ENCODE data around the gene CADM2. TPM values are rescaled to one million over a fixed set of nuclear protein-coding genes. Genes with fewer than 3 reads are reported as not detected.

CADM2 gene
- total RNA-seq, 1 donor from 2014 or later = 4.0 TPM

DNA sequence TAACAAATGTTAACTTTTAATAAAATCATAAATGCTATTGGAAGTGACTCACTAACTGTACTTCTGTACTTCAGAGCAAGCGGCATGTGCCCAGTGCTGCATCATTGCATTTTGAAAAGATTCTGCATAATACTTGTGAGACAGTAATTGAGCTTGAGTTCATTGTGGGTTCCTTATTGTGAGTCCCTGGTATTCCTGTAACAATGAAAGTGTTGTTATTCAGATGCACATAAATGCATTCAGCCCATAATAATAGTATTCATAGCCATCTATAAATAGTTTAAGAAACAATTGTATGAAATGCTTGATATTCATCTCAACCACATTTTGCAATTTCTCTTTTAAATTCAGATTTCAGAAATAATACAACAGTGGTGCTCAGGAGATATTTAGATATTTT, 976.4 kb downstream of the CADM2 start:
- Mint-ChIP-seq H3K4me1 (ENCODE audit: unreplicated experiment) (peaks cover 4% of the 10 kb centered on the region), H3K4me3 (no peak overlapping the region), H3K27ac (no peak overlapping the region), H3K9me3 (no peaks in the 10 kb centered on the region), H3K36me3 (no peaks in the 10 kb centered on the region), H3K27me3 (no peaks in the 10 kb centered on the region)
- no peak for DNase-seq (ENCODE audit: extremely low spot score, unreplicated experiment)
- TF ChIP-seq, protein P1, sequence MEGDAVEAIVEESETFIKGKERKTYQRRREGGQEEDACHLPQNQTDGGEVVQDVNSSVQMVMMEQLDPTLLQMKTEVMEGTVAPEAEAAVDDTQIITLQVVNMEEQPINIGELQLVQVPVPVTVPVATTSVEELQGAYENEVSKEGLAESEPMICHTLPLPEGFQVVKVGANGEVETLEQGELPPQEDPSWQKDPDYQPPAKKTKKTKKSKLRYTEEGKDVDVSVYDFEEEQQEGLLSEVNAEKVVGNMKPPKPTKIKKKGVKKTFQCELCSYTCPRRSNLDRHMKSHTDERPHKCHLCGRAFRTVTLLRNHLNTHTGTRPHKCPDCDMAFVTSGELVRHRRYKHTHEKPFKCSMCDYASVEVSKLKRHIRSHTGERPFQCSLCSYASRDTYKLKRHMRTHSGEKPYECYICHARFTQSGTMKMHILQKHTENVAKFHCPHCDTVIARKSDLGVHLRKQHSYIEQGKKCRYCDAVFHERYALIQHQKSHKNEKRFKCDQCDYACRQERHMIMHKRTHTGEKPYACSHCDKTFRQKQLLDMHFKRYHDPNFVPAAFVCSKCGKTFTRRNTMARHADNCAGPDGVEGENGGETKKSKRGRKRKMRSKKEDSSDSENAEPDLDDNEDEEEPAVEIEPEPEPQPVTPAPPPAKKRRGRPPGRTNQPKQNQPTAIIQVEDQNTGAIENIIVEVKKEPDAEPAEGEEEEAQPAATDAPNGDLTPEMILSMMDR (conservative IDR thresholded peaks at IDR 0.05) = no peak

DNA sequence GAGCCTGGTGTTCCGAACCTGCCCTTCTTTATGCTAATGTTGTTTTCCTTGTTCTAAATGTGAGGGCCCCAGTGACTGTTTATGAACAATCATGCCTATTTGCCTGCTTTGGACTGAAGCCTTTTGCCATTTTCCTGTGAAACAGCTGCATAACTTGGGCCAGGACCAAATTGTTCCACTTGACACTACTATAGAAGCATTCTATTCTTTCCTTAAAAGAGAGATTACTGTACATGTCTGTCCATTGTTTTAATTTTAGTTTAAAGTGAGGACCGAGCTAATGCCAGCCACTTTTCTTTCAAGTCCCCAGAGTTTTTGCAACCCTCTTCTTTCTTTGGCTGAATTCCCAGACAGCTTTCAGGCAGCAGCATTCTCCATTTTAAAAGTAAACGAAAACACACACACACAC, 980.3 kb downstream of the CADM2 start:
- no peaks in the 10 kb centered on the region for H3K36me3 Mint-ChIP-seq
- peaks cover 4% of the 10 kb centered on the region for H3K4me1 Mint-ChIP-seq (ENCODE audit: unreplicated experiment)
- no peak for DNase-seq (ENCODE audit: extremely low spot score, unreplicated experiment)
- H3K27me3 Mint-ChIP-seq = no peaks in the 10 kb centered on the region
- TF ChIP-seq, protein P1 (conservative IDR thresholded peaks at IDR 0.05) = no peak
- H3K9me3 Mint-ChIP-seq = no peaks in the 10 kb centered on the region
- H3K27ac Mint-ChIP-seq = no peak overlapping the region
- H3K4me3 Mint-ChIP-seq = no peak overlapping the region

DNA sequence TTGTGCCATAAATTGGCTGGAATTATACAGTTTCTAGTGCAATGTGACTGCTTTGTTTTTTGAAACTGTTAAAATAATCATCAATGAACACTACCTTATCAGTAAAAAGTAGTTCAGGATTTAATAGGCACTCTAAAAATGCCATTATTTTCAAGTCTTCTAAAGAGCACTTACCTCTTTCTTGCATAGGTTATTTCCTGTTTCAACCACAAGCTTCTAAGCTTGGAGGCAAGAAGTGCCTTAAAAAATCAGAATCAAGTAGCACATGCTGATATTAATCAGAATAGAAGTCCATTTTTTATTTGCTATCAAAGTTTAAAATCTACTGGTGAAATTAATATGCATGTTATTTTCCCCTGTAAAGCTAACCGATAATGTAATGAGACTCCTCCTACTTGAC, 991.6 kb downstream of the CADM2 start:
- TF ChIP-seq, protein P1 (conservative IDR thresholded peaks at IDR 0.05) = no peak
- no peaks in the 10 kb centered on the region for H3K27me3 Mint-ChIP-seq
- no peaks in the 10 kb centered on the region for H3K9me3 Mint-ChIP-seq
- no peaks in the 10 kb centered on the region for H3K4me1 Mint-ChIP-seq (ENCODE audit: unreplicated experiment)
- no peaks in the 10 kb centered on the region for H3K36me3 Mint-ChIP-seq
- DNase-seq (ENCODE audit: extremely low spot score, unreplicated experiment) = no peak
- H3K4me3 Mint-ChIP-seq = no peak overlapping the region
- H3K27ac Mint-ChIP-seq = no peak overlapping the region

DNA sequence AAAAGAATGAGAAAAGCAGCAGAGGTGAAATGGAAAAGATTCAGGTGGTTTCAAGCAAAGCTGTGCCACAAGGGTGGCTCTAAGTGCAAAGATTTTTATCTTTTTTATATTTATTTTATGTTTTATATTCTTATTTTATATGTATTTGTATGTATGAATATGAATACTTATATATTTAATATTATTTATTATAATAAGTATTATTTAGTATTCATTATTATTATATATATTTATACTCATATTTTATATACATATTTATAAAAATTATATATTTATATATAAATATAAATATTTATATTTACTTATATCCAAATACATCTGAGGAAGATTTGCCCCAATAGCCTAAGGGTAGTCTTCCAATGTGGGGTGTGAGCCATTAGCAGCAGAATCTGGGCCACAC, 1002.0 kb downstream of the CADM2 start:
- Mint-ChIP-seq H3K9me3 (no peaks in the 10 kb centered on the region), H3K27me3 (no peaks in the 10 kb centered on the region), H3K27ac (no peak overlapping the region), H3K36me3 (no peaks in the 10 kb centered on the region), H3K4me1 (ENCODE audit: unreplicated experiment) (no peaks in the 10 kb centered on the region), H3K4me3 (no peak overlapping the region)
- no peak for DNase-seq (ENCODE audit: extremely low spot score, unreplicated experiment)
- TF ChIP-seq, protein P1 (conservative IDR thresholded peaks at IDR 0.05) = no peak

DNA sequence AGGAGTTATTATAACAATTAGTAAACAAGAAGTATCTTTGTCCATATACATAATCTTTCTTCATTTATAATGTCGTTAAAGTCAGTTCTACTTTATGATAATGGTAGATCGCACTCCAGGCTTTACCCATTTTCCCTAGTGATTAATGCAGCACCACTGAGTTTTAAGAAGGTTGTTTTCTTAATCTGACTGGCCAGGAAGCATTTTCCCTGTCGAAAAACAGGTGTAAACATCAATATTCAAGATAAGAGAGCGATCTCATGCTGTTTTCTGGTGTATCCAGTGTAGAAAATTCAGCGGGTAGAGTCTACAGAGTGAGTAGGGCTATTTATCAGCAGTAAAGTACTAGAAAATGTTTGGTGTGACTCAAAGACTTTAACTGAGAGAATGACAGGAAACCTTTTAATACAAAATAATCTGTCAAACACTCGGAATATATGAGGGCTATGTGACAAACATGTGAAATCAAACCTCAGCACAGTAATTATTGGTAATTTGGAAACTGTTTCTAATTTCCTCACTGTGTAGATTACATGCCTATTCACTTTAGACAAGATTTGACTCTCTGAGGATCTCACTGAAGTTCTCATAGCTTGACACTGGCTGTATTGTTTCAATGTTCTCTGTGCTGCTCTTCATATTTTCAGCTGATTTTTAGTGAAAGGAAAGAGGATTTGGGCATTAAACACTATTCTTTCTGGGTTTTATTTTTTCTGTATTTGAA, 1019.0 kb downstream of the CADM2 start:
- no peak for DNase-seq (ENCODE audit: extremely low spot score, unreplicated experiment)
- Mint-ChIP-seq H3K4me1 (ENCODE audit: unreplicated experiment) (no peaks in the 10 kb centered on the region), H3K27ac (no peak overlapping the region), H3K4me3 (no peak overlapping the region), H3K36me3 (no peaks in the 10 kb centered on the region), H3K27me3 (no peaks in the 10 kb centered on the region), H3K9me3 (no peaks in the 10 kb centered on the region)
- TF ChIP-seq, protein P1 (conservative IDR thresholded peaks at IDR 0.05) = no peak
